Measurements from ENCODE around the gene TMEM43. TPM values are rescaled to one million over a fixed set of nuclear protein-coding genes. Genes with fewer than 3 reads are reported as not detected.

Gene TMEM43
- total RNA-seq, 1 experiment from 2014 or later = 36.7 TPM

- no peak overlapping the region for H3K23ac ChIP-seq (ENCODE audit: insufficient read length, low read depth, low read length)
Measured at GRCh38 chr3:14137004-14137403, 12.2 kb downstream of the TMEM43 start.

More at GRCh38 chr3:14137004-14137403, 12.2 kb downstream of the TMEM43 start:
- Histone ChIP-seq H3K27me3 (ENCODE audit: insufficient read depth, low read length) (no peaks in the 10 kb centered on the region), H4K5ac (ENCODE audit: insufficient read length, low read depth, low read length) (no peak overlapping the region), H3K56ac (ENCODE audit: insufficient read length, low read depth, low read length) (no peak overlapping the region), H4K91ac (ENCODE audit: insufficient read length, low read depth, low read length) (no peak overlapping the region), H3K9me3 (ENCODE audit: control insufficient read depth, low read depth, low read length) (no peaks in the 10 kb centered on the region), H3K4me2 (ENCODE audit: insufficient read depth, insufficient read length, low read length) (no peak overlapping the region), H2BK5ac (ENCODE audit: insufficient read length, low read length) (no peak overlapping the region), H3K18ac (ENCODE audit: insufficient read length, low read depth, low read length) (no peak overlapping the region), H3K23me2 (ENCODE audit: insufficient read length, low read depth, low read length, poor library complexity, severe bottlenecking) (no peaks in the 10 kb centered on the region), H4K20me1 (ENCODE audit: control insufficient read depth, insufficient read depth, insufficient read length) (peaks cover 1% of the 10 kb centered on the region), H3K27ac (ENCODE audit: insufficient read length, low read depth, low read length) (no peak overlapping the region), H3K14ac (ENCODE audit: insufficient read depth, low read length) (no peak overlapping the region), H2AK5ac (ENCODE audit: insufficient read length, low read length) (no peak overlapping the region), H2BK20ac (ENCODE audit: low read depth, low read length, poor library complexity, severe bottlenecking) (no peak overlapping the region), H2BK15ac (ENCODE audit: low read depth, low read length) (no peak overlapping the region), H4K8ac (replicated peaks; ENCODE audit: insufficient read length, low read depth, low read length) (no peak overlapping the region), H3K9ac (ENCODE audit: extremely low read depth, insufficient read length, low read length) (no peak overlapping the region), H3K4ac (ENCODE audit: low read depth, low read length) (no peak overlapping the region), H3T11ph (ENCODE audit: low read length) (no peak overlapping the region), H3K79me2 (ENCODE audit: insufficient read depth, low read length) (no peaks in the 10 kb centered on the region), H3K4me1 (ENCODE audit: insufficient read depth, low read length) (no peaks in the 10 kb centered on the region), H3K79me1 (ENCODE audit: insufficient read depth, low read depth, low read length, poor library complexity, severe bottlenecking) (no peaks in the 10 kb centered on the region), H2BK12ac (ENCODE audit: insufficient read length, low read depth, low read length) (no peak overlapping the region), H2AFZ (ENCODE audit: low read length) (no peak overlapping the region), H2BK120ac (ENCODE audit: low read depth, low read length, poor library complexity, severe bottlenecking) (no peak overlapping the region)
- Mint-ChIP-seq H3K4me3 (no peak overlapping the region), H3K27ac (no peak overlapping the region), H3K36me3 (ENCODE audit: insufficient read depth in 1 of 3, low read depth in 3 of 3) (peaks cover 16 to 83% (median 45%) of the 10 kb centered on the region in 3 experiments; a peak in 6 of 7 replicates), H3K9me3 (no peaks in the 10 kb centered on the region), H3K4me1 (no peaks in the 10 kb centered on the region), H3K27me3 (ENCODE audit: low read depth) (no peaks in the 10 kb centered on the region; the same call in 1 of the 2 replicates)
- WGBS (ENCODE audit: extremely low coverage, insufficient read length, low lambda C conversion rate) = no CpG with 5 or more reads among the region's 3 CpGs
- no peak for TF ChIP-seq CTCF (conservative IDR thresholded peaks at IDR 0.05)
- DNase-seq = no peak
